GM18517 (cell line): ENCODE measurements around the gene CLPX.
"Not testable (repeated sequence)": the region's sequence is repeated elsewhere in the genome, so short reads cannot be mapped to it uniquely, and the experiment has no call there.

Experiments used
- ATAC-seq: cut with Tn5 transposase; IDR thresholded peaks from one replicate; pipeline ENCODE4 v1.9.1; 2021; ENCODE audit warnings: mild to moderate bottlenecking, moderate library complexity; ENCODE audit not compliant: unreplicated experiment

CLPX gene

GRCh38 chr15:65105038-65105437 is 80.1 kb downstream of the CLPX start:
- no peak for ATAC-seq

DNA sequence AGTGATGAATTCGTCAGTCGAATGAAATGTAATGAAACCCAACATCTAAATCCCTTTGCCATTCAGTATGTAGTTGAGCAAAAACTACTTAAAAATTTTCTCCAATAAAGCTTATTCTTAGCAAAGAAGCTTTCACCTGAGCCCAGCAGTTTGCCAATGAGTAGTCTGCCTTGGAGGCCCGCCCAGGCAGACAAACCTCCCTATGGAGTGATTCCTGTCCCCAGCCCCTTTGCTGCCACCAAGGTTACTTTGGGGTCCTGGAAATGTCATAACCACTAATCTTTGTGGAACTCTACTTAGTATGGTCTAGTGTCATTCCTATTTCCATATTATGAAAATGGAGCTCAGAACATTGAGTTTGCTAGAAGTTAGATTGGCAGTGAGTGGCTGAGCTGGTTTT is 82.2 kb downstream of the CLPX start:
- ATAC-seq: no peak

GRCh38 chr15:65101891-65102708 is 83.0 kb downstream of the CLPX start:
- ATAC-seq: no peak

- no peak for ATAC-seq
These were observed 83.7 kb downstream of the CLPX start for GRCh38 chr15:65101411-65101890.

DNA sequence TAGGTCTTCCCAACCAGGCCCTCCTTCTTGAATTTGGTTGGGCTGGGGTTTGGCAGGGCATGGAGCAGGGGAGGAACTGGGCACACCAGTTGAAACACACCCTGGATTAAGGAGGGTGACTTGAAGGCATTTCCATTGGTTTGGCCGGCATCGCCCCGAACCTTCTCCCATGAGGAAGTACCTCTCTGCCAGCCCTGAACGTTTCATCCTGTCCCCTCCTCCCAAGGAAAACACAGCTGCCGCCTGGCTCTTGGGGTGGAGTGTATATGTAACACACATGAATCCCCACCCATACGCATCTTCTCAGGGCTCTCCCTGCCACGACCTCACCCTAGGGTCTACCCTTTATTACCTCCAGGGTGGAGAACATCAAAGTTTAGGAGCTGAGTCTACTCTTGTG is 84.7 kb downstream of the CLPX start:
- no peak for ATAC-seq

DNA sequence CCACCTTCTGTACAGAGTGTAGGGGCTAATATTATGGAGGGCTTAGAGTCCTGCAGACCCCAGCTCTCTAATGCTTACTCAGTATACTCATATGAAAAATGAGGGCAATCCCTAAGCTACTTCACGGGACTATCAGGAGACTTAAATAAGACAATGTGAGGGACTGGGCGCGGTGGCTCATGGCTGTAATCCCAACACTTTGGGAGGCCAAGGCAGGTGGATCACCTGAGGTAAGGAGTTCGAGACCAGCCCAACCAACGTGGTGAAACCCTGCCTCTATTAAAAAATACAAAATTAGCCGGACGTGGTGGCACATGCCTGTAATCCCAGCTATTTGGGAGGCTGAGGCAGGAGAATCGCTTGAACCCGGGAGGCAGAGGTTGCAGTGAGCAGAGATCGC is 85.3 kb downstream of the CLPX start:
- not testable (repeated sequence) for ATAC-seq

DNA sequence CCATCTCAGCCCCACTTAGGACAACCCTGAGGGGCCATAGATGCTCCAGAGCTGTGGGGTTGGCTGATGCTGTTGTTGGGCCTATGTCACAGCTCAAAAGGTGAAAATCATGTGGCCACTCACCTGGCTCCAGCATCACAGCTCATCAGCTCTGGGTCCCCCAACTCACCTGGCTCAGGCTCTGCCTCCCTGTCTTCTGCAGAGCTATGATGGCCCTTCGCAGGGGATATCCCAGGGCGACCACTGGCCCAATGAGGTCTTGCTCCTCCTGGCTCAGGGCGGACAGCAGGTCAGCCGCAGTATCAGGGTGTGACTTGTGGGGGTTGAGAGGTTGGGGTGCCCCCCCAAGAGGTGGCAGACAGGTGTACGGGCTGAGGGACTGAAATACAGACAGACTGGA is 85.8 kb downstream of the CLPX start:
- ATAC-seq: no peak
